ENCODE data around the gene HSD11B1. TPM values are rescaled to one million over a fixed set of nuclear protein-coding genes. Genes with fewer than 3 reads are reported as not detected.

The HSD11B1 gene
- total RNA-seq, 1 experiment from 2014 or later = not detected

- no TSS peak for BruUV-seq (replicated peaks)
- TF ChIP-seq POLR2AphosphoS5 (IDR thresholded peaks at IDR 0.05; ENCODE audit: low read depth, low read length) (no peak), REST (IDR thresholded peaks at IDR 0.05; ENCODE audit: insufficient read depth in 1 of 2, low read depth in 2 of 2, low read length in 1 of 2) (no peak), CTCF (IDR thresholded peaks at IDR 0.05) (no peak), SIN3A (IDR thresholded peaks at IDR 0.05; ENCODE audit: borderline replicate concordance, insufficient read depth, low read depth, low read length) (no peak), TCF7L2 (IDR thresholded peaks at IDR 0.05; ENCODE audit: low read depth, low read length) (no peak)
- in situ Hi-C loops (cut with HindIII; ENCODE audit: low pct_unique_long_range_greater_than_20kb, low sequenced_read_pairs) = no loop called here
- DNase-seq (ENCODE audit: low read depth, low spot score) (no peak), ATAC-seq (no peak)
- Histone ChIP-seq H3K36me3 (ENCODE audit: control insufficient read depth, insufficient read depth, low read length) (no peaks in the 10 kb centered on the region), H3K4me3 (ENCODE audit: low read depth in 2 of 2, low read length in 2 of 2) (no peak overlapping the region), H3K4me1 (ENCODE audit: control insufficient read depth, insufficient read depth, low read length) (no peaks in the 10 kb centered on the region), H3K27ac (ENCODE audit: low read length) (no peak overlapping the region), H3K9me3 (ENCODE audit: control insufficient read depth, insufficient read depth, low read depth, low read length) (no peaks in the 10 kb centered on the region), H3K27me3 (ENCODE audit: control insufficient read depth, insufficient read depth, low read length) (no peaks in the 10 kb centered on the region; the same call in 1 of the 2 replicates)
- ChIA-PET CTCF (no interaction called here), POLR2A (no interaction called here)
- intact Hi-C loops (cut with micrococcal nuclease; ENCODE audit: unreplicated experiment) = no loop called here
Observed at GRCh38 chr1:209686322-209686721, 18.3 kb upstream of the HSD11B1 start.

GRCh38 chr1:209688746-209689234 is 15.9 kb upstream of the HSD11B1 start:
- no peak for TF ChIP-seq REST (IDR thresholded peaks at IDR 0.05; ENCODE audit: insufficient read depth in 1 of 2, low read depth in 2 of 2, low read length in 1 of 2)
- no peak for TF ChIP-seq CTCF (IDR thresholded peaks at IDR 0.05)
- no peak for TF ChIP-seq TCF7L2 (IDR thresholded peaks at IDR 0.05; ENCODE audit: low read depth, low read length)
- no peak for TF ChIP-seq SIN3A (IDR thresholded peaks at IDR 0.05; ENCODE audit: borderline replicate concordance, insufficient read depth, low read depth, low read length)
- no peak for TF ChIP-seq POLR2AphosphoS5 (IDR thresholded peaks at IDR 0.05; ENCODE audit: low read depth, low read length)
- in situ Hi-C loops (cut with HindIII; ENCODE audit: low pct_unique_long_range_greater_than_20kb, low sequenced_read_pairs) (no loop called here), intact Hi-C loops (cut with micrococcal nuclease; ENCODE audit: unreplicated experiment) (no loop called here)
- Histone ChIP-seq H3K27me3 (ENCODE audit: control insufficient read depth, insufficient read depth, low read length) (no peaks in the 10 kb centered on the region; the same call in 1 of the 2 replicates), H3K9me3 (ENCODE audit: control insufficient read depth, insufficient read depth, low read depth, low read length) (no peaks in the 10 kb centered on the region), H3K4me1 (ENCODE audit: control insufficient read depth, insufficient read depth, low read length) (no peaks in the 10 kb centered on the region), H3K27ac (ENCODE audit: low read length) (no peak overlapping the region), H3K36me3 (ENCODE audit: control insufficient read depth, insufficient read depth, low read length) (no peaks in the 10 kb centered on the region), H3K4me3 (ENCODE audit: low read depth in 2 of 2, low read length in 2 of 2) (no peak overlapping the region)
- DNase-seq (ENCODE audit: low read depth, low spot score) (no peak), ATAC-seq (no peak)
- no TSS peak for BruUV-seq (replicated peaks)
- ChIA-PET CTCF (interaction anchor here (0.6 kb wide), 1 partner anchor 96 kb away, joined by 7 read pairs; no protein-coding TSS in a partner anchor), POLR2A (no interaction called here)
